CD4-positive, alpha-beta T cell treated with Interleukin-2 at 100 ng/mL for 4 hours (primary cell): Measurements from ENCODE around the gene KLK1.
A peak's percentile ranks its signal among the peaks of the same experiment; 100 is the strongest.

Experiments used
- DNase-seq: peaks from one replicate; pipeline ENCODE4 v3.0.0-alpha.2; 2020; ENCODE audit warnings: low spot score

KLK1 gene

GRCh38 chr19:50835785-50836542 lies 12.4 kb upstream of the KLK1 start:
- peak; percentile 47 for DNase-seq

- no peak for DNase-seq
These were observed 11.7 kb upstream of the KLK1 start for GRCh38 chr19:50835103-50835784.

- DNase-seq = no peak
These were observed 10.2 kb upstream of the KLK1 start for GRCh38 chr19:50833802-50834167.

GRCh38 chr19:50833117-50833801 lies 9.7 kb upstream of the KLK1 start, which contains the start of gene KLK15:
Gene KLK15 (minus strand): TSS chr19:50833574. CDS start chr19:50831492, 2,082 bp downstream.
- no peak for DNase-seq

- DNase-seq = no peak
These were observed 9.1 kb upstream of the KLK1 start for GRCh38 chr19:50832666-50833065.

- no peak for DNase-seq
These were observed 7.4 kb upstream of the KLK1 start for GRCh38 chr19:50831026-50831396.

GRCh38 chr19:50830266-50831025 lies 6.9 kb upstream of the KLK1 start:
- DNase-seq = no peak

GRCh38 chr19:50829801-50830200 lies 6.2 kb upstream of the KLK1 start:
- no peak for DNase-seq

GRCh38 chr19:50827476-50827875 lies 3.9 kb upstream of the KLK1 start:
- no peak for DNase-seq

- DNase-seq = no peak
These were observed 3.1 kb upstream of the KLK1 start for GRCh38 chr19:50826492-50827240.

- no peak for DNase-seq
These were observed 852 bp downstream of the KLK1 start for GRCh38 chr19:50822661-50823208.

GRCh38 chr19:50821622-50822021 lies 2.0 kb downstream of the KLK1 start:
- DNase-seq = no peak

- DNase-seq = no peak
These were observed 2.4 kb downstream of the KLK1 start for GRCh38 chr19:50821248-50821612.

- no peak for DNase-seq
These were observed 2.9 kb downstream of the KLK1 start for GRCh38 chr19:50820549-50821247.

- DNase-seq = no peak
These were observed 3.5 kb downstream of the KLK1 start for GRCh38 chr19:50820086-50820485.

- DNase-seq = no peak
These were observed 4.0 kb downstream of the KLK1 start for GRCh38 chr19:50819636-50820035.

- DNase-seq = no peak
These were observed 4.6 kb downstream of the KLK1 start for GRCh38 chr19:50818859-50819472.

- DNase-seq = peak; percentile 11
These were observed 5.4 kb downstream of the KLK1 start for GRCh38 chr19:50817941-50818858.

GRCh38 chr19:50815439-50815838 lies 8.1 kb downstream of the KLK1 start:
- DNase-seq = no peak
